ENCODE measurements around the gene CNOT6L.

CNOT6L gene

GRCh38 chr4:77821775-77822174, 2.6 kb upstream of the CNOT6L start:
- FAIRE-seq (peak; percentile 31), DNase-seq (ENCODE audit: extremely low spot score, insufficient read length, low read depth) (no peak)

- FAIRE-seq, result peak; percentile 39
Measured at GRCh38 chr4:77820649-77821561, 1.7 kb upstream of the CNOT6L start.

GRCh38 chr4:77819843-77820648, 878 bp upstream of the CNOT6L start:
- peak; percentile 91 for FAIRE-seq
- peak; percentile 75 for DNase-seq (ENCODE audit: extremely low spot score, insufficient read length, low read depth)

More at GRCh38 chr4:77820649-77821561, 1.7 kb upstream of the CNOT6L start:
- DNase-seq (ENCODE audit: extremely low spot score, insufficient read length, low read depth), result no peak

GRCh38 chr4:77819404-77819842, 255 bp upstream of the CNOT6L start:
- FAIRE-seq, result no peak
- DNase-seq (ENCODE audit: extremely low spot score, insufficient read length, low read depth), result no peak

- DNase-seq (ENCODE audit: extremely low spot score, insufficient read length, low read depth), result no peak
- no peak for FAIRE-seq
Measured at GRCh38 chr4:77818073-77818601, 1.0 kb downstream of the CNOT6L start.

- DNase-seq (ENCODE audit: extremely low spot score, insufficient read length, low read depth) (no peak), FAIRE-seq (peak; percentile 68)
Measured at GRCh38 chr4:77817304-77818072, 1.7 kb downstream of the CNOT6L start.

- no peak for FAIRE-seq
- no peak for DNase-seq (ENCODE audit: extremely low spot score, insufficient read length, low read depth)
Measured at GRCh38 chr4:77816546-77816945, 2.6 kb downstream of the CNOT6L start.

- FAIRE-seq (peak; percentile 15), DNase-seq (ENCODE audit: extremely low spot score, insufficient read length, low read depth) (no peak)
Measured at GRCh38 chr4:77815636-77816035, 3.5 kb downstream of the CNOT6L start.

- no peak for FAIRE-seq
Measured at GRCh38 chr4:77805840-77806239, 13.3 kb downstream of the CNOT6L start.

GRCh38 chr4:77804471-77804870, 14.7 kb downstream of the CNOT6L start:
- no peak for DNase-seq (ENCODE audit: extremely low spot score, insufficient read length, low read depth)
- FAIRE-seq, result no peak

More at GRCh38 chr4:77805840-77806239, 13.3 kb downstream of the CNOT6L start:
- DNase-seq (ENCODE audit: extremely low spot score, insufficient read length, low read depth), result no peak

- FAIRE-seq (no peak), DNase-seq (ENCODE audit: extremely low spot score, insufficient read length, low read depth) (no peak)
Measured at GRCh38 chr4:77802402-77802801, 16.8 kb downstream of the CNOT6L start.

- DNase-seq (ENCODE audit: extremely low spot score, insufficient read length, low read depth), result no peak
- FAIRE-seq, result peak; percentile 60
Measured at GRCh38 chr4:77801260-77801608, 17.9 kb downstream of the CNOT6L start.

GRCh38 chr4:77800483-77801259, 18.5 kb downstream of the CNOT6L start:
- FAIRE-seq (no peak), DNase-seq (ENCODE audit: extremely low spot score, insufficient read length, low read depth) (no peak)

- DNase-seq (ENCODE audit: extremely low spot score, insufficient read length, low read depth), result no peak
- no peak for FAIRE-seq
Measured at GRCh38 chr4:77800077-77800476, 19.1 kb downstream of the CNOT6L start.

GRCh38 chr4:77798385-77798784, 20.8 kb downstream of the CNOT6L start:
- no peak for DNase-seq (ENCODE audit: extremely low spot score, insufficient read length, low read depth)
- FAIRE-seq, result peak; percentile 49

GRCh38 chr4:77797239-77797638, 21.9 kb downstream of the CNOT6L start:
- no peak for FAIRE-seq
- no peak for DNase-seq (ENCODE audit: extremely low spot score, insufficient read length, low read depth)

- DNase-seq (ENCODE audit: extremely low spot score, insufficient read length, low read depth) (no peak), FAIRE-seq (no peak)
Measured at GRCh38 chr4:77795326-77795725, 23.8 kb downstream of the CNOT6L start.

GRCh38 chr4:77790146-77790545, 29.0 kb downstream of the CNOT6L start:
- DNase-seq (ENCODE audit: extremely low spot score, insufficient read length, low read depth), result no peak
- no peak for FAIRE-seq

- no peak for DNase-seq (ENCODE audit: extremely low spot score, insufficient read length, low read depth)
- FAIRE-seq, result no peak
Measured at GRCh38 chr4:77788990-77789389, 30.2 kb downstream of the CNOT6L start.

Data from GM18507 (cell line).